ENCODE results near the gene MAP3K14.

MAP3K14 gene

DNA sequence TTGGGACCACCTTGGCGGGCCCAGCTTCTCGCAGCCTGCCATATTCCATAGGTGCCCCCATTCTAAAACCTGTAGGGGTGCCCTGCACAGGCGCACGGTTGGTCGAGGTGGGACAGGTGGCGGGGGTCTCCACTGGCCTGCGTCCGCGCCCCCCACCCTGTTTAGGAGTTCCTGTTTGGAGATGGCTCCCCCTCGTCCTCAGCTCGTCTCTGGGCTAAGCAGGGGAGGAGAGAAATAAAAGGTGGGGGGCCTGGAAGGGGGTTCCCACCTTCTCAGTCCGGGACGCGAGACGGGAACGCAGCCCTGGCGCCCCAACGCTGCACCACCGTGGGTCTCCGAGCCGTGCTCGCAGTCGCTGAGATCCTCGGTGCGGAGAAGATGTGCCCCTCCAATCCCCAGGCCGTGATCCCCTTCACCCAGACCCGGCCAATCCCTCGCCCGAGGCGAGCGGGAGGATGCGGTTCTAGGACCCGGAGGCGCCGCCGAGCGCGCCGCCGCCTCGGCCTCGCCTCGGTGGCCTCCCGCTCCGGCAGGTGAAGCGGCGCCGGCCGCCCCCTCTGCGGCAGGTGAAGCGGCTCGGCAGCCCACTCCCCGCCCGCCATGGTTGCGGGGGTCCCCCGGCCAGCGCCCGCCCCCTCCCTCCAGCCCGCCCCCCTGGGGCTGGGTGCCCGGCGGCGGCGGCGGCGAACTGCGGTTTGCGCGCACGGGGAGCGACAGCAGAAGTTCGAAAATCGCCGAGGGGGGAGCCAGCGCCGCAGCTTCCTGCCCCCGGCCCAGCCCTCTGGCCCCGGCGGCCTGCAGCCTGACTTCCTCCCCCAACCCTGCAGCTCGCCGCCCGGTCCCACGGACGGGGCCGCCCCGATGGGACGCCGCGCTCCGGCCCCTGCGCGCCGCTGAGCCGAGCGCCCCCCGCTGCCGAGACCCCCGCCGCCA, 95.5 kb downstream of the MAP3K14 start, which contains the start of gene FMNL1:
TSS of gene FMNL1 (plus strand) at position 805 of the 933 bp plus-strand sequence. CDS start 240 bp downstream, outside the sequence.
- peak; percentile 62 for DNase-seq

DNA sequence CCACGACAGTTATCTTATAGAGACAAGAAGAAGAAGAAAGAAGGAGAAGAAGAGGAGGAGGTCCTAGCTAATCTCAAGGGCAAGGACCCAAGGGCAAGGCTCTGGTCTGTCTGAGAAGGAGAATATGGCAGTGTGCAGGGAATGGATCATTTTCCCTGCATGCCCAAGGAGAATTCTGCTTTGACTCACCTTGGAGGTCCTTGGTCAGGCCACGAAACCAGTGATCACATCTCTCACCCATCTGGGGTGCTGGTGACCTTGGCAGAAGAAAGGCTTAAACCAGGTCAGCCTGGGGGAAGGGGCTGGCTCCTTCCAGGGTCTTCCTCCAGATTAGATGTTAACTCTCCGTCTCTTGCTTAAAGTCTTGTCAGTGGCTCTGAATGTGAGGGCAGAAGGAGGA, 96.7 kb downstream of the MAP3K14 start:
- no peak for DNase-seq

DNA sequence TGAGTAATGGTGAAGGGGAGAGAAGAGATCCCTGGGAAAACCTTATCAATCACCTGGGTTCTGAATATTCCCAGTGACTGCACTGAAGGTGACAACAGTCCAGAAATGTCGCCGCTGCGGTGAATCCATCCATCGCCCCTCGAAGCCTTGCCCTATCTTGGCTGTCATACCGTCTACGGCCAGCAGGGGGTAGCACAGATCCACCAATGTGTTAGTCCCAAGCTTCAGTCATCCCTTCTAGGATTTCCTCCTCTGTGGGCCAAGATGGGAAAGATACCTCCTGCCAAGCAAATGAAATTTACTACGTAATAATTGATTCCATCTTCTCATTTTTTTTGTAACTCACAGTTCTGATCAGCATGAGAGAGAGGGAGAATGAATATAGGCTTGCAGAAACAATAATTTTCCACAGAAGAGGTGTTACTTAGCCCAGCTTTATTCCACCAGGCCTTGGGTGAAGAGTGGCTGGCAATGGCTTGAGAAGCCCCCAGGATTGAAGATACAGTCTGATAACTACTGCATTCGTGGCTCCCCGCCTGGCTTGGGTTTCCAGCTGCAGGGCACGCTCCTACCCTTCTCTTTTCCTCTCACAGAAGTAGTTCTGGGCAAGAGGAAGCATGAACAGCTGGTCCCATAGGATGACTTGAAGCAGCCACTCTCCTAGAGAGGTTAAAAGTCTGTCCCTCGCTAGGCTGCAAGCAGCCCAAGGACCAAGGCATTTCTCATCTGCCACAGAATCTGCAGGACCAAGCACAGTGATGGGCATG, 97.7 kb downstream of the MAP3K14 start:
- peak; percentile 76 for DNase-seq
